ENCODE data around the gene PACSIN2. TPM values are rescaled to one million over a fixed set of nuclear protein-coding genes. Genes with fewer than 3 reads are reported as not detected.

The PACSIN2 gene
- total and polyA plus RNA-seq, 10 of the 15 experiments (the other 5 are each of a cell fraction or from before 2014, with no cell fraction given): 0.93 to 78.7 (median 46.8) TPM

GRCh38 chr22:43000441-43001175 lies 14.3 kb downstream of the PACSIN2 start (continued):
- TF ChIP-seq CEBPB (IDR thresholded peaks at IDR 0.05; ENCODE audit: borderline replicate concordance in 1 of 2, low read depth in 2 of 2, low read length in 2 of 2) (0 out of 4 replicates have a peak, but pooled peaks of 1 of the 2 experiments have one; percentile 54), CHD4 (IDR thresholded peaks at IDR 0.05) (no peak), CHD1 (IDR thresholded peaks at IDR 0.05; ENCODE audit: low read depth, low read length) (no peak), ATF3 (IDR thresholded peaks at IDR 0.05; ENCODE audit: borderline replicate concordance, extremely low read depth, low read depth, low read length) (no peak), PML (IDR thresholded peaks at IDR 0.05; ENCODE audit: low read length) (peak; percentile 38; the same call in 1 of the 2 replicates), NFIC (IDR thresholded peaks at IDR 0.05; ENCODE audit: low read depth, low read length) (peak; percentile 83), BCL11A (IDR thresholded peaks at IDR 0.05; ENCODE audit: low read depth, low read length) (0 out of 2 replicates have a peak, but pooled peaks have one; percentile 19), SIX5 (IDR thresholded peaks at IDR 0.05; ENCODE audit: low read depth, low read length, severe bottlenecking) (no peak), HDAC2 (IDR thresholded peaks at IDR 0.05) (no peak), EZH2 (IDR thresholded peaks at IDR 0.05; ENCODE audit: borderline replicate concordance, control insufficient read depth, low read depth, low read length) (no peak), MEF2A (IDR thresholded peaks at IDR 0.05; ENCODE audit: insufficient read depth, low read depth, low read length) (peak; percentile 97)

GRCh38 chr22:42997582-42998090 lies 17.3 kb downstream of the PACSIN2 start:
- CTCF ChIA-PET: interaction anchor here (0.8 kb wide), 1 partner anchor 15 kb away, joined by 3 read pairs; no protein-coding TSS in a partner anchor

More at GRCh38 chr22:42997582-42998090, 17.3 kb downstream of the PACSIN2 start:
- Histone ChIP-seq H3K4me2 (ENCODE audit: control insufficient read depth, insufficient read depth) (peak overlapping the region; percentile 85), H3K9me3 (replicated peaks; ENCODE audit: control insufficient read depth, insufficient read depth, low read length) (no peaks in the 10 kb centered on the region; the same call in 2 of the 3 replicates), H4K20me1 (ENCODE audit: control insufficient read depth, insufficient read depth) (no peaks in the 10 kb centered on the region), H3K27ac (ENCODE audit: control insufficient read depth, insufficient read depth) (peak overlapping the region; percentile 82), H2AFZ (ENCODE audit: control insufficient read depth, low read depth, low read length) (no peak overlapping the region; the same call in 1 of the 2 replicates), H3K4me3 (no peak overlapping the region; the same call in 1 of the 2 replicates), H3K36me3 (ENCODE audit: control insufficient read depth in 2 of 2, insufficient read depth in 2 of 2, low read length in 1 of 2) (peaks cover 2 to 4% of the 10 kb centered on the region in 2 experiments; a peak in 3 of 4 replicates), H3K79me2 (ENCODE audit: control insufficient read depth, insufficient read depth, low read length) (peaks cover 94% of the 10 kb centered on the region), H3K9ac (ENCODE audit: control insufficient read depth, insufficient read depth, low read length) (peak overlapping the region; percentile 54), H3K27me3 (replicated peaks in 1 of 2; ENCODE audit: control insufficient read depth in 2 of 2, insufficient read depth in 2 of 2, low read length in 1 of 2) (no peaks in the 10 kb centered on the region), H3K4me1 (ENCODE audit: control insufficient read depth, insufficient read depth, low read length) (peaks cover 76% of the 10 kb centered on the region)
- BruUV-seq (replicated peaks): no TSS peak
- intact Hi-C loops (cut with micrococcal nuclease; ENCODE audit: unreplicated experiment): no loop called here
- FAIRE-seq (no peak), DNase-seq (ENCODE audit: low read depth, low spot score) (no peak), ATAC-seq (no peak)
- ChIA-PET SMC1A (ENCODE audit: uncharacterized antibody, unreplicated experiment) (interaction anchor here (1.7 kb wide), 1 partner anchor 16 kb away, joined by 7 read pairs; no protein-coding TSS in a partner anchor), RAD21 (ENCODE audit: unreplicated experiment) (no interaction called here), POLR2A (interaction anchor here (0.8 kb wide), 1 partner anchor 15 kb away, joined by 3 read pairs; no protein-coding TSS in a partner anchor)
- WGBS (ENCODE audit: insufficient coverage, insufficient replicate concordance, low lambda C conversion rate, missing lambda C conversion rate): 13% methylated on average over 6 of the region's 6 CpGs
- TF ChIP-seq BHLHE40 (IDR thresholded peaks at IDR 0.05; ENCODE audit: borderline replicate concordance in 1 of 2, low read depth in 2 of 2, low read length in 1 of 2): no peak
- no peak for TF ChIP-seq RCOR1 (conservative IDR thresholded peaks at IDR 0.05; ENCODE audit: low read depth, low read length)
- no peak for TF ChIP-seq ZNF384 (IDR thresholded peaks at IDR 0.05; ENCODE audit: borderline replicate concordance, low read depth, low read length)
- 0 out of 2 replicates have a peak, but pooled peaks have one; percentile 15 for TF ChIP-seq RUNX3 (IDR thresholded peaks at IDR 0.05; ENCODE audit: low read length)
- no peak for TF ChIP-seq SREBF1 (IDR thresholded peaks at IDR 0.05; ENCODE audit: low read length)
- TF ChIP-seq RELA (IDR thresholded peaks at IDR 0.05; ENCODE audit: borderline replicate concordance, partially characterized antibody): no peak
- in situ Hi-C loops (cut with MboI): no loop called here

Data from GM12878 (cell line).